Vagina (tissue), 2 donors: ENCODE data around the gene PARD3.

ENCODE experiments used
- CTCF ChIP-seq, 3 experiments: fragments of 450-650 bp in 2 of 3; fragments of 200-600 bp in 1 of 3; sonication (generic) in 1 of 3; IDR thresholded peaks; one replicate each; pipeline ENCODE4 v1.5.1; 2017 to 2019; ENCODE audit warnings: antibody characterized with exemption in 3 of 3, mild to moderate bottlenecking in 2 of 3, moderate library complexity in 2 of 3
- POLR2A ChIP-seq, 2 donors: fragments of 450-650 bp; IDR thresholded peaks; one replicate each; pipeline ENCODE4 v1.6.1; 2017; ENCODE audit warnings: antibody characterized with exemption in 2 of 2, mild to moderate bottlenecking in 2 of 2, moderate library complexity in 2 of 2
- POLR2AphosphoS5 ChIP-seq, 2 donors: sonication (generic); formaldehyde crosslinking; IDR thresholded peaks; one replicate each; pipeline ENCODE4 v1.9.0; 2017; ENCODE audit warnings: antibody characterized with exemption in 2 of 2, mild to moderate bottlenecking in 2 of 2, low read depth in 1 of 2; ENCODE audit not compliant: insufficient read depth in 1 of 2

- no peak for TF ChIP-seq CTCF (IDR thresholded peaks at IDR 0.05)
- TF ChIP-seq POLR2A (IDR thresholded peaks at IDR 0.05): no peak
- TF ChIP-seq POLR2AphosphoS5 (IDR thresholded peaks at IDR 0.05; ENCODE audit: insufficient read depth in 1 of 2, low read depth in 1 of 2): no peak
Measured at GRCh38 chr10:34814913-34815184, 247 bp downstream of the PARD3 start.
